HL-60 (cell line): ENCODE measurements around the gene FKBP3.
"Not testable (repeated sequence)": the region's sequence is repeated elsewhere in the genome, so short reads cannot be mapped to it uniquely, and the experiment has no call there.

ENCODE experiments used
- POLR2AphosphoS5 ChIP-seq: IDR thresholded peaks from 2 replicates; pipeline ENCODE4 v1.6.1; 2012; ENCODE audit warnings: low read depth
- TF ChIP-seq, protein P1 (sequence below): IDR thresholded peaks from one replicate; pipeline ENCODE4 v1.5.1; 2011; ENCODE audit warnings: low read length, control low read depth, inconsistent platforms; ENCODE audit not compliant: insufficient read depth

DNA sequence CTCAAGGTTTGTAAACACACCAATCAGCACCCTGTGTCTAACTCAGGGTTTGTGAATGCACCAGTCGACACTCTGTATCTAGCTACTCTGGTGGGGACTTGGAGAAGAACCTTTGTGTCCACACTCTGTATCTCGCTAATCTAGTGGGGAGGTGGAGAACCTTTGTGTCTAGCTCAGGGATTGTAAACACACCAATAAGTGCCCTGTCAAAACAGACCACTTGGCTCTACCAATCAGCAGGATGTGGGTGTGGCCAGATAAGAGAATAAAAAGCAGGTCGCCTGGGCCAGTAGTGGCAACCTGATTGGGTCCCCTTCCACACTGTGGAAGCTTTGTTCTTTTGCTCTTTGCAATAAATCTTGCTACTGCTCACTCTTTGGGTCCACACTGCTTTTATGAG lies 53.2 kb downstream of the FKBP3 start:
- TF ChIP-seq, protein P1, sequence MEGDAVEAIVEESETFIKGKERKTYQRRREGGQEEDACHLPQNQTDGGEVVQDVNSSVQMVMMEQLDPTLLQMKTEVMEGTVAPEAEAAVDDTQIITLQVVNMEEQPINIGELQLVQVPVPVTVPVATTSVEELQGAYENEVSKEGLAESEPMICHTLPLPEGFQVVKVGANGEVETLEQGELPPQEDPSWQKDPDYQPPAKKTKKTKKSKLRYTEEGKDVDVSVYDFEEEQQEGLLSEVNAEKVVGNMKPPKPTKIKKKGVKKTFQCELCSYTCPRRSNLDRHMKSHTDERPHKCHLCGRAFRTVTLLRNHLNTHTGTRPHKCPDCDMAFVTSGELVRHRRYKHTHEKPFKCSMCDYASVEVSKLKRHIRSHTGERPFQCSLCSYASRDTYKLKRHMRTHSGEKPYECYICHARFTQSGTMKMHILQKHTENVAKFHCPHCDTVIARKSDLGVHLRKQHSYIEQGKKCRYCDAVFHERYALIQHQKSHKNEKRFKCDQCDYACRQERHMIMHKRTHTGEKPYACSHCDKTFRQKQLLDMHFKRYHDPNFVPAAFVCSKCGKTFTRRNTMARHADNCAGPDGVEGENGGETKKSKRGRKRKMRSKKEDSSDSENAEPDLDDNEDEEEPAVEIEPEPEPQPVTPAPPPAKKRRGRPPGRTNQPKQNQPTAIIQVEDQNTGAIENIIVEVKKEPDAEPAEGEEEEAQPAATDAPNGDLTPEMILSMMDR: not testable (repeated sequence)
- not testable (repeated sequence) for TF ChIP-seq POLR2AphosphoS5
